ENCODE results near the gene IGFBP5. TPM values are rescaled to one million over a fixed set of nuclear protein-coding genes. Genes with fewer than 3 reads are reported as not detected.

The IGFBP5 gene
- total and polyA plus RNA-seq, 2 donors (not counting 3 experiments of a cell fraction or from before 2014, with no cell fraction given): 0.06 TPM; not detected in 1

DNA sequence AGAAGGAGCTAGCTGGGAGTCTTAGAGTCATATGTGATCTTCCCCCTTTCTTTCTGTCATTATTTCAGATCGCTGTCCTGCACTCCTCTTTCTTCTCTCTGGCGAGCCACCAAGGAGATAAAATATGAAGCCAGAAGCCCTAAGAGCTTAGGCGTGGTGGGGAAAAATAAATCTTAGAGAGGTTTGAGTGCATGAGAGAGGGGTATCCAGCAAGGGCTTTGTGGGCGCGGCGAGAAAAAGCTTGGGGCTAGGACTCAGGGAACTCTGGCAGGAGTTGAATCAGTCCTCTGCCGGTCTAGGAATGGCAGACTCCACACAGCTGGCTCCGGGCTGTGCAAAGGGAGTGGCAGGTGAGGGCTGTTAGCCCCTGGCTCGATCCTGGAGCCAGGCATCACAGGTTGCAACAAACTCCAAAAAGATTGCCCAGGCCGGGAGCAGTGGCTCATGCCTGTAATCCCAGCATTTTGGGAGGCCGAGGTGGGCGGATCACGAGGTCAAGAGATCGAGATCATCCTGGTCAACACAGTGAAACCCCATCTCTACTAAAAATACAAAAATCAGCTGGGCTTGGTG, 20.1 kb upstream of the IGFBP5 start:
- Histone ChIP-seq H3K9me1 (replicated peaks; ENCODE audit: control insufficient read depth, extremely low read depth, insufficient read depth, low read length) (no peaks in the 10 kb centered on the region), H4K20me1 (replicated peaks; ENCODE audit: control insufficient read depth, extremely low read depth, insufficient read depth, low read length) (no peaks in the 10 kb centered on the region), H3K4me2 (ENCODE audit: insufficient read depth, low read length) (no peak overlapping the region), H3K9ac (replicated peaks; ENCODE audit: extremely low read depth, insufficient read depth, low read length) (no peak overlapping the region), H3K27me3 (ENCODE audit: control insufficient read depth in 2 of 2, insufficient read depth in 2 of 2, low read length in 2 of 2) (no peaks in the 10 kb centered on the region), H2AFZ (ENCODE audit: low read depth, low read length) (no peak overlapping the region), H3K36me3 (ENCODE audit: control insufficient read depth in 2 of 2, extremely low read depth in 1 of 2, insufficient read depth in 2 of 2, low read length in 2 of 2) (no peaks in the 10 kb centered on the region), H3K9me3 (replicated peaks; ENCODE audit: control insufficient read depth, insufficient read depth, low read length) (no peaks in the 10 kb centered on the region), H3K4me1 (ENCODE audit: control insufficient read depth, extremely low read depth, insufficient read depth, low read length) (no peaks in the 10 kb centered on the region), H3K79me2 (ENCODE audit: control insufficient read depth, insufficient read depth, low read length) (no peaks in the 10 kb centered on the region), H3K27ac (ENCODE audit: insufficient read depth, low read depth, low read length) (no peak overlapping the region), H3K4me3 (replicated peaks in 1 of 3; ENCODE audit: insufficient read depth in 1 of 3, low read depth in 1 of 3, low read length in 3 of 3) (no peak overlapping the region)
- ChIA-PET POLR2A (no interaction called here), CTCF (interaction anchor here (0.9 to 1.5 kb wide), 2 partner anchors 13 to 451 kb away, joined by 3 read pairs; no protein-coding TSS in a partner anchor)
- dilution Hi-C loops (cut with MboI; ENCODE audit: extremely low pct_ligation_motif_present, low sequenced_read_pairs) (no loop called here), intact Hi-C loops (cut with micrococcal nuclease) (no loop called here)
- FAIRE-seq: no peak
- DNase-seq (ENCODE audit: low read depth, low spot score): no peak
- TF ChIP-seq FOS (IDR thresholded peaks at IDR 0.05; ENCODE audit: borderline replicate concordance, insufficient read depth, low read length) (no peak), POLR2AphosphoS5 (IDR thresholded peaks at IDR 0.05; ENCODE audit: insufficient read depth, low read depth, low read length) (no peak), GATA2 (IDR thresholded peaks at IDR 0.05; ENCODE audit: insufficient read depth, insufficient read length, low read depth, low read length) (no peak), EZH2 (IDR thresholded peaks at IDR 0.05; ENCODE audit: borderline replicate concordance, low read depth, low read length, severe bottlenecking) (no peak), MYC (IDR thresholded peaks at IDR 0.05; ENCODE audit: low read depth, low read length) (no peak), POLR2A (IDR thresholded peaks at IDR 0.05; ENCODE audit: low read depth, low read length) (no peak), JUN (IDR thresholded peaks at IDR 0.05; ENCODE audit: borderline replicate concordance, insufficient read depth, insufficient read length, low read depth) (no peak)
- TF ChIP-seq, protein P1, sequence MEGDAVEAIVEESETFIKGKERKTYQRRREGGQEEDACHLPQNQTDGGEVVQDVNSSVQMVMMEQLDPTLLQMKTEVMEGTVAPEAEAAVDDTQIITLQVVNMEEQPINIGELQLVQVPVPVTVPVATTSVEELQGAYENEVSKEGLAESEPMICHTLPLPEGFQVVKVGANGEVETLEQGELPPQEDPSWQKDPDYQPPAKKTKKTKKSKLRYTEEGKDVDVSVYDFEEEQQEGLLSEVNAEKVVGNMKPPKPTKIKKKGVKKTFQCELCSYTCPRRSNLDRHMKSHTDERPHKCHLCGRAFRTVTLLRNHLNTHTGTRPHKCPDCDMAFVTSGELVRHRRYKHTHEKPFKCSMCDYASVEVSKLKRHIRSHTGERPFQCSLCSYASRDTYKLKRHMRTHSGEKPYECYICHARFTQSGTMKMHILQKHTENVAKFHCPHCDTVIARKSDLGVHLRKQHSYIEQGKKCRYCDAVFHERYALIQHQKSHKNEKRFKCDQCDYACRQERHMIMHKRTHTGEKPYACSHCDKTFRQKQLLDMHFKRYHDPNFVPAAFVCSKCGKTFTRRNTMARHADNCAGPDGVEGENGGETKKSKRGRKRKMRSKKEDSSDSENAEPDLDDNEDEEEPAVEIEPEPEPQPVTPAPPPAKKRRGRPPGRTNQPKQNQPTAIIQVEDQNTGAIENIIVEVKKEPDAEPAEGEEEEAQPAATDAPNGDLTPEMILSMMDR (IDR thresholded peaks at IDR 0.05; ENCODE audit: extremely low read depth in 1 of 2, insufficient read depth in 1 of 2, low read depth in 1 of 2, low read length in 2 of 2): no peak
- TF ChIP-seq, protein P2, sequence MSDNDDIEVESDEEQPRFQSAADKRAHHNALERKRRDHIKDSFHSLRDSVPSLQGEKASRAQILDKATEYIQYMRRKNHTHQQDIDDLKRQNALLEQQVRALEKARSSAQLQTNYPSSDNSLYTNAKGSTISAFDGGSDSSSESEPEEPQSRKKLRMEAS (IDR thresholded peaks at IDR 0.05; ENCODE audit: insufficient read depth, insufficient read length): no peak
- BruUV-seq (replicated peaks): no TSS peak
